HepG2 (cell line): ENCODE measurements around the gene RPLP1.

ENCODE experiments used
- ERF ChIP-seq: IDR thresholded peaks from 2 replicates; pipeline ENCODE4 v1.6.1; 2018; ENCODE audit warnings: missing biosample characterization, missing genetic modification reagents
- ISL2 ChIP-seq: sonication (generic); formaldehyde crosslinking; IDR thresholded peaks from 2 replicates; pipeline ENCODE4 v1.5.0; 2020; ENCODE audit warnings: missing genetic modification reagents
- MTF1 ChIP-seq: sonication (generic); formaldehyde crosslinking; IDR thresholded peaks from 2 replicates; pipeline ENCODE4 v1.5.0; 2020; ENCODE audit warnings: missing genetic modification reagents
- RXRA ChIP-seq: sonication (generic); formaldehyde crosslinking; IDR thresholded peaks from 2 replicates; pipeline ENCODE4 v1.5.1; 2020; ENCODE audit warnings: missing genetic modification reagents
- U2AF1 ChIP-seq: fragments of 200-400 bp; formaldehyde crosslinking; optimal IDR thresholded peaks from 2 replicates; pipeline ENCODE3; 2017; ENCODE audit warnings: mild to moderate bottlenecking, low read depth, low read length
- ZFP36L2 ChIP-seq: sonication (generic); formaldehyde crosslinking; IDR thresholded peaks from 2 replicates; pipeline ENCODE4 v1.4.0; 2020; ENCODE audit warnings: missing genetic modification reagents
- ZIK1 ChIP-seq: sonication (generic); formaldehyde crosslinking; IDR thresholded peaks from 2 replicates; pipeline ENCODE4 v1.5.0; 2020; ENCODE audit warnings: mild to moderate bottlenecking, low read depth, missing genetic modification reagents, borderline replicate concordance
- ZNF292 ChIP-seq: sonication (generic); formaldehyde crosslinking; IDR thresholded peaks from 2 replicates; pipeline ENCODE4 v1.8.1; 2022; ENCODE audit warnings: mild to moderate bottlenecking, low read depth, missing genetic modification reagents, borderline replicate concordance
- ZNF614 ChIP-seq: IDR thresholded peaks from 2 replicates; pipeline ENCODE4 v1.6.1; 2018; ENCODE audit warnings: missing biosample characterization, missing genetic modification reagents, inconsistent platforms, borderline replicate concordance
- TF ChIP-seq, protein P1 (sequence below): sonication (generic); formaldehyde crosslinking; IDR thresholded peaks from 2 replicates; pipeline ENCODE4 v1.5.0; 2020; ENCODE audit warnings: mild to moderate bottlenecking, missing genetic modification reagents, moderate library complexity
- TF ChIP-seq, protein P2 (sequence below): sonication (generic); formaldehyde crosslinking; IDR thresholded peaks from 2 replicates; pipeline ENCODE4 v1.4.0; 2020; ENCODE audit warnings: mild to moderate bottlenecking, missing genetic modification reagents
- TF ChIP-seq, protein P3 (sequence below), 2 experiments: fragments of 450-650 bp in 1 of 2; sonication (generic) in 1 of 2; formaldehyde crosslinking in 1 of 2; IDR thresholded peaks; 2 replicates each; pipeline versions ENCODE4 v1.6.1 to v1.8.0; 2016 to 2022; ENCODE audit warnings: antibody characterized with exemption in 1 of 2, mild to moderate bottlenecking in 1 of 2, missing genetic modification reagents in 1 of 2

DNA sequence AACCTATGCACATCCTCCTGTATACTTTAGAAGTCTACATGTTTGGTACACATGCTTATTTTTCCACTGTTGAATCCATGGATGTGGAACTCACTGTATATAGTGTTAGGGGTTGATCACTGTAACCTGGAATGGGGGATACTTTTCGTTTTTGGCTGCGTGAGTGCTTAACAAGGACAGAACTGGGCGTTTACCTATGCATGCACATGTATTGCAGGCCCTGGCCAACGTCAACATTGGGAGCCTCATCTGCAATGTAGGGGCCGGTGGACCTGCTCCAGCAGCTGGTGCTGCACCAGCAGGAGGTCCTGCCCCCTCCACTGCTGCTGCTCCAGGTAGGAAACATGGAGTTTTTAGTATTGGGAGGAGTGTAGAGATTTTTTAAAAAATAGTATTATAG is 2.3 kb downstream of the RPLP1 start:
- TF ChIP-seq, protein P1, sequence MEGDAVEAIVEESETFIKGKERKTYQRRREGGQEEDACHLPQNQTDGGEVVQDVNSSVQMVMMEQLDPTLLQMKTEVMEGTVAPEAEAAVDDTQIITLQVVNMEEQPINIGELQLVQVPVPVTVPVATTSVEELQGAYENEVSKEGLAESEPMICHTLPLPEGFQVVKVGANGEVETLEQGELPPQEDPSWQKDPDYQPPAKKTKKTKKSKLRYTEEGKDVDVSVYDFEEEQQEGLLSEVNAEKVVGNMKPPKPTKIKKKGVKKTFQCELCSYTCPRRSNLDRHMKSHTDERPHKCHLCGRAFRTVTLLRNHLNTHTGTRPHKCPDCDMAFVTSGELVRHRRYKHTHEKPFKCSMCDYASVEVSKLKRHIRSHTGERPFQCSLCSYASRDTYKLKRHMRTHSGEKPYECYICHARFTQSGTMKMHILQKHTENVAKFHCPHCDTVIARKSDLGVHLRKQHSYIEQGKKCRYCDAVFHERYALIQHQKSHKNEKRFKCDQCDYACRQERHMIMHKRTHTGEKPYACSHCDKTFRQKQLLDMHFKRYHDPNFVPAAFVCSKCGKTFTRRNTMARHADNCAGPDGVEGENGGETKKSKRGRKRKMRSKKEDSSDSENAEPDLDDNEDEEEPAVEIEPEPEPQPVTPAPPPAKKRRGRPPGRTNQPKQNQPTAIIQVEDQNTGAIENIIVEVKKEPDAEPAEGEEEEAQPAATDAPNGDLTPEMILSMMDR (CRISPR knock-in tag), result no peak
- TF ChIP-seq RXRA (CRISPR knock-in tag), result no peak
- no peak for TF ChIP-seq U2AF1
- TF ChIP-seq, protein P2, sequence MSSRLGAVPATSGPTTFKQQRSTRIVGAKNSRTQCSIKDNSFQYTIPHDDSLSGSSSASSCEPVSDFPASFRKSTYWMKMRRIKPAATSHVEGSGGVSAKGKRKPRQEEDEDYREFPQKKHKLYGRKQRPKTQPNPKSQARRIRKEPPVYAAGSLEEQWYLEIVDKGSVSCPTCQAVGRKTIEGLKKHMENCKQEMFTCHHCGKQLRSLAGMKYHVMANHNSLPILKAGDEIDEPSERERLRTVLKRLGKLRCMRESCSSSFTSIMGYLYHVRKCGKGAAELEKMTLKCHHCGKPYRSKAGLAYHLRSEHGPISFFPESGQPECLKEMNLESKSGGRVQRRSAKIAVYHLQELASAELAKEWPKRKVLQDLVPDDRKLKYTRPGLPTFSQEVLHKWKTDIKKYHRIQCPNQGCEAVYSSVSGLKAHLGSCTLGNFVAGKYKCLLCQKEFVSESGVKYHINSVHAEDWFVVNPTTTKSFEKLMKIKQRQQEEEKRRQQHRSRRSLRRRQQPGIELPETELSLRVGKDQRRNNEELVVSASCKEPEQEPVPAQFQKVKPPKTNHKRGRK, result no peak
- no peak for TF ChIP-seq ZNF292
- TF ChIP-seq ZNF614 (CRISPR knock-in tag), result no peak
- no peak for TF ChIP-seq ISL2 (CRISPR knock-in tag)
- TF ChIP-seq, protein P3, sequence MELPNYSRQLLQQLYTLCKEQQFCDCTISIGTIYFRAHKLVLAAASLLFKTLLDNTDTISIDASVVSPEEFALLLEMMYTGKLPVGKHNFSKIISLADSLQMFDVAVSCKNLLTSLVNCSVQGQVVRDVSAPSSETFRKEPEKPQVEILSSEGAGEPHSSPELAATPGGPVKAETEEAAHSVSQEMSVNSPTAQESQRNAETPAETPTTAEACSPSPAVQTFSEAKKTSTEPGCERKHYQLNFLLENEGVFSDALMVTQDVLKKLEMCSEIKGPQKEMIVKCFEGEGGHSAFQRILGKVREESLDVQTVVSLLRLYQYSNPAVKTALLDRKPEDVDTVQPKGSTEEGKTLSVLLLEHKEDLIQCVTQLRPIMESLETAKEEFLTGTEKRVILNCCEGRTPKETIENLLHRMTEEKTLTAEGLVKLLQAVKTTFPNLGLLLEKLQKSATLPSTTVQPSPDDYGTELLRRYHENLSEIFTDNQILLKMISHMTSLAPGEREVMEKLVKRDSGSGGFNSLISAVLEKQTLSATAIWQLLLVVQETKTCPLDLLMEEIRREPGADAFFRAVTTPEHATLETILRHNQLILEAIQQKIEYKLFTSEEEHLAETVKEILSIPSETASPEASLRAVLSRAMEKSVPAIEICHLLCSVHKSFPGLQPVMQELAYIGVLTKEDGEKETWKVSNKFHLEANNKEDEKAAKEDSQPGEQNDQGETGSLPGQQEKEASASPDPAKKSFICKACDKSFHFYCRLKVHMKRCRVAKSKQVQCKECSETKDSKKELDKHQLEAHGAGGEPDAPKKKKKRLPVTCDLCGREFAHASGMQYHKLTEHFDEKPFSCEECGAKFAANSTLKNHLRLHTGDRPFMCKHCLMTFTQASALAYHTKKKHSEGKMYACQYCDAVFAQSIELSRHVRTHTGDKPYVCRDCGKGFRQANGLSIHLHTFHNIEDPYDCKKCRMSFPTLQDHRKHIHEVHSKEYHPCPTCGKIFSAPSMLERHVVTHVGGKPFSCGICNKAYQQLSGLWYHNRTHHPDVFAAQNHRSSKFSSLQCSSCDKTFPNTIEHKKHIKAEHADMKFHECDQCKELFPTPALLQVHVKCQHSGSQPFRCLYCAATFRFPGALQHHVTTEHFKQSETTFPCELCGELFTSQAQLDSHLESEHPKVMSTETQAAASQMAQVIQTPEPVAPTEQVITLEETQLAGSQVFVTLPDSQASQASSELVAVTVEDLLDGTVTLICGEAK (IDR thresholded peaks at IDR 0.05), result no peak
- TF ChIP-seq, protein P3 (CRISPR knock-in tag; IDR thresholded peaks at IDR 0.05), result no peak
- no peak for TF ChIP-seq ZFP36L2 (CRISPR knock-in tag)
- TF ChIP-seq ZIK1 (CRISPR knock-in tag), result no peak
- TF ChIP-seq ERF (CRISPR knock-in tag), result no peak
- TF ChIP-seq MTF1, result no peak
